Upper lobe of left lung (tissue), 6 donors: Measurements from ENCODE around the gene ADCY4. TPM values are rescaled to one million over a fixed set of nuclear protein-coding genes. Genes with fewer than 3 reads are reported as not detected.
A peak's percentile ranks its signal among the peaks of the same experiment; 100 is the strongest.

Source experiments
- ATAC-seq, 2 donors: fragments of 200-7000 bp; cut with Tn5 transposase; one replicate each; pipeline ENCODE4 v1.9.1; 2022; ENCODE audit warnings: mild to moderate bottlenecking in 2 of 2, moderate library complexity in 2 of 2; ENCODE audit not compliant: low FRiP score in 2 of 2
- DNase-seq, 2 donors: peaks; one replicate each; pipeline ENCODE4 v3.0.0-alpha.2; 2019 to 2020
- H3K27ac ChIP-seq, 4 donors: fragments of 200-600 bp; sonication (generic); one replicate each; pipeline ENCODE4 v1.5.1; 2016 to 2019
- H3K27me3 ChIP-seq, 4 donors: fragments of 200-600 bp; sonication (generic); one replicate each; pipeline ENCODE4 v1.5.1; 2017 to 2019
- H3K36me3 ChIP-seq, 4 donors: fragments of 200-600 bp; sonication (generic); one replicate each; pipeline ENCODE4 v1.5.1; 2016 to 2019
- H3K4me1 ChIP-seq, 4 donors: fragments of 200-600 bp; sonication (generic); one replicate each; pipeline ENCODE4 v1.5.1; 2018 to 2019
- H3K4me3 ChIP-seq, 4 donors: fragments of 200-600 bp; sonication (generic); one replicate each; pipeline ENCODE4 v1.5.1; 2017 to 2019; ENCODE audit warnings: mild to moderate bottlenecking in 2 of 4, moderate library complexity in 1 of 4
- H3K9me3 ChIP-seq, 4 donors: fragments of 200-600 bp; sonication (generic); one replicate each; pipeline ENCODE4 v1.5.1; 2018 to 2019
- EP300 ChIP-seq, 4 donors: sonication (generic); formaldehyde crosslinking; IDR thresholded peaks; one replicate each; pipeline ENCODE4 v1.5.1; 2017; ENCODE audit warnings: antibody characterized with exemption in 4 of 4, control low read depth in 2 of 4
- POLR2A ChIP-seq, 4 donors: fragments of 450-650 bp; IDR thresholded peaks; one replicate each; pipeline ENCODE4 v1.5.1; 2016 to 2017; ENCODE audit warnings: antibody characterized with exemption in 4 of 4, mild to moderate bottlenecking in 2 of 4
- POLR2AphosphoS5 ChIP-seq, 2 donors: sonication (generic); formaldehyde crosslinking; IDR thresholded peaks; one replicate each; pipeline ENCODE4 v1.5.1; 2017; ENCODE audit warnings: antibody characterized with exemption in 2 of 2
- WGBS, 2 donors: methylation state at CpG; one replicate each; pipeline ENCODE4 v1.1.5; 2017 to 2018; 5-methylcytosine and 5-hydroxymethylcytosine counted together
- total RNA-seq, 6 donors: library from RNA; depleted of rRNA in 4 of 6; stranded (reverse); fragments of >200 nt in 4 of 6; gene quantifications; one replicate each; pipeline versions ENCODE4 v1.1.0 to v1.2.1, GENCODE V29; 2016 to 2021
- TF ChIP-seq, protein P1 (sequence below), 6 experiments: fragments of 450-650 bp in 4 of 6; fragments of 200-600 bp in 2 of 6; sonication (generic) in 2 of 6; IDR thresholded peaks; one replicate each; pipeline ENCODE4 v1.5.1; 2016 to 2019; ENCODE audit warnings: antibody characterized with exemption in 6 of 6
- donor health status: DM: no; HTN: no; CAD: no; lungs with moderate emphysema.
- donor health status: DM: no; HTN: yes; CAD: no; lungs with severe emphysema.

ADCY4 gene
- total RNA-seq, 6 donors from 2014 or later: 22.4 to 159 (median 43.7) TPM

DNA sequence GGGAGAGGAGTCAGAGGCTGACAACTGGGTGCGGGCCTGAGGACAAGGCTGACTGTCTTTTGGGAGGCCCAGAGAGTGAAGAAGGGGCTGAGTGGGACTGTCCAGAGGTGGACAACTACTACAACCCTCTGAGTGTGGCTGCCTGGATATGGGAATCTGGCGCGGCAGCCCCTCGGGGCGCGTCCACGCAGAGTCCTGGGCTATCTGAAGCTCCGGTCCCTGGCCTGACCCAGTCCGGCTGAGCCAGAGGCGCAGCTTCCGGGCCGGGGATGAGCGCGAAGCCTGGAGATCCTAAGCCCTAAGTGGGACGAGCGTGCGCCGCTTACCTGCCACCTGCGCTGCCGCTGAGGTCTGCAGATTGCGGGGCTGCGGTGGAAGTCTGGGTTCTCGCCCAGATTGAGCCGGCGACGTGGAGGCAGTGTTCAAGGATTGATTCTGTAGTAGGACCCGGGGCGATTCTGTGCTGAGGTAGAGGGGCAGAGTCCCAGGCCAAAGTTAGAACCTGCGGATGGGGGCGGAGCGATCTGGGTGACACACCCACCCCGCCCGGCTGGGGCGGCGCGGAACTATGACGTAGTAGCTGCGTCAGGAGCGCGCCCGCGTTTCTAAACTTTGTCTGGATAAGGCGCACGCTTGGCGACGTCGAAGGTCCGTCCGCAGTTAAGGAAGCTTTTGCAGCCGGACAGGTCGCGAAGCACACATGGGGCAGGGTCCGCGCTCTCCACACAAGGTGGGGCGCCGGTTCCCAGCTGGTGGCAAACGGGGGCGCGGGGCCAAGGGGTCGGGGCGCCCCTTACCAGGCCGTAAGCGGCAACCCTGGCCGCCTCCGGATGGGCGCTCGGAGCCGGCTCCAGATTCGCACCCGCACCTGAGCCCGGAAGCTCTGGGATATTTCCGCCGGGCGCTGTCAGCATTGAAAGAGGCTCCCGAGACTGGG is 35.3 kb downstream of the ADCY4 start, which contains the start of the genes DHRS1 and NOP9:
DHRS1 (minus strand) TSS at position 526 of the 937 bp plus-strand sequence. CDS start 674 bp downstream, outside the sequence.
NOP9 (plus strand) TSS at position 596 of the 937 bp plus-strand sequence; CDS start at position 701, 105 bp downstream.
- H3K4me1 ChIP-seq: peaks cover 29 to 48% (median 34%) of the 10 kb centered on the region in 4 donors
- DNase-seq (peak; percentile 93 to 99), ATAC-seq (peak; percentile 94 to 95)
- TF ChIP-seq POLR2AphosphoS5 (IDR thresholded peaks at IDR 0.05) (peak; percentile 92 to 94), EP300 (IDR thresholded peaks at IDR 0.05) (peak in 1 of 4 donors; percentile 30), POLR2A (IDR thresholded peaks at IDR 0.05) (peak in 3 of 4 donors; percentile 23 to 75 (median 72))
- TF ChIP-seq, protein P1, sequence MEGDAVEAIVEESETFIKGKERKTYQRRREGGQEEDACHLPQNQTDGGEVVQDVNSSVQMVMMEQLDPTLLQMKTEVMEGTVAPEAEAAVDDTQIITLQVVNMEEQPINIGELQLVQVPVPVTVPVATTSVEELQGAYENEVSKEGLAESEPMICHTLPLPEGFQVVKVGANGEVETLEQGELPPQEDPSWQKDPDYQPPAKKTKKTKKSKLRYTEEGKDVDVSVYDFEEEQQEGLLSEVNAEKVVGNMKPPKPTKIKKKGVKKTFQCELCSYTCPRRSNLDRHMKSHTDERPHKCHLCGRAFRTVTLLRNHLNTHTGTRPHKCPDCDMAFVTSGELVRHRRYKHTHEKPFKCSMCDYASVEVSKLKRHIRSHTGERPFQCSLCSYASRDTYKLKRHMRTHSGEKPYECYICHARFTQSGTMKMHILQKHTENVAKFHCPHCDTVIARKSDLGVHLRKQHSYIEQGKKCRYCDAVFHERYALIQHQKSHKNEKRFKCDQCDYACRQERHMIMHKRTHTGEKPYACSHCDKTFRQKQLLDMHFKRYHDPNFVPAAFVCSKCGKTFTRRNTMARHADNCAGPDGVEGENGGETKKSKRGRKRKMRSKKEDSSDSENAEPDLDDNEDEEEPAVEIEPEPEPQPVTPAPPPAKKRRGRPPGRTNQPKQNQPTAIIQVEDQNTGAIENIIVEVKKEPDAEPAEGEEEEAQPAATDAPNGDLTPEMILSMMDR (IDR thresholded peaks at IDR 0.05): peak in 1 of 6 experiments; percentile 9
- H3K4me3 ChIP-seq: peak within 1 kb of the TSS; percentile 68 to 95 (median 79)
- 1 to 8% methylated on average over 6 to 46 of the region's 75 CpGs for WGBS, 2 donors
- H3K9me3 ChIP-seq: no peaks in the 10 kb centered on the region
- H3K27me3 ChIP-seq: no peaks in the 10 kb centered on the region
- peak within 1 kb of the TSS; percentile 77 to 92 (median 90) for H3K27ac ChIP-seq
- H3K36me3 ChIP-seq: peaks cover 17 to 53% (median 40%) of the 10 kb centered on the region in 4 donors

DNA sequence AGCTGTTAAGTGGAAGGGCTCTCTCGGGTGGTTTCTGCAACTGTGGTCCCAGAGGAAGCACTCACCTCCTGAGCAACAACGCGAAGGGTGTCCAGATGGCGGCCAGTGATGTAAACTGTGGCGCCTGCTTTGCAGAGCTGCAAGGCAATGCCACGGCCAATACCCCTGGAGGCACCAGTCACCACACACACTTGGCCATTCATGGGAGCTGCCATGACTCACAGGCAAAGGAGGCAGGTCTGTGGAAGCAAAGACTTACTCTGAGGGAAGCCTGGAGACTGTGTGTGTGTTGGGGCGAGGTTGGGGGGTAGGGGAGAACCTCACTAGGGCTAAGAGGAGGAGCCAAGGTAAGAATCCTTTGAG is 36.0 kb downstream of the ADCY4 start:
- Histone ChIP-seq H3K4me3 (peak overlapping the region in 3 of 4 donors; percentile 78 to 95 (median 80)), H3K4me1 (peaks cover 29 to 48% (median 34%) of the 10 kb centered on the region in 4 donors), H3K27ac (peak overlapping the region; percentile 77 to 92 (median 90)), H3K27me3 (no peaks in the 10 kb centered on the region), H3K36me3 (peaks cover 12 to 50% (median 33%) of the 10 kb centered on the region in 4 donors), H3K9me3 (no peaks in the 10 kb centered on the region)
- WGBS, 2 donors: 39 to 45% methylated on average over 7 of the region's 7 CpGs
- ATAC-seq (peak; percentile 37 to 50), DNase-seq (no peak)
- TF ChIP-seq, protein P1 (IDR thresholded peaks at IDR 0.05): no peak
- TF ChIP-seq EP300 (IDR thresholded peaks at IDR 0.05) (no peak), POLR2A (IDR thresholded peaks at IDR 0.05) (no peak), POLR2AphosphoS5 (IDR thresholded peaks at IDR 0.05) (no peak)

DNA sequence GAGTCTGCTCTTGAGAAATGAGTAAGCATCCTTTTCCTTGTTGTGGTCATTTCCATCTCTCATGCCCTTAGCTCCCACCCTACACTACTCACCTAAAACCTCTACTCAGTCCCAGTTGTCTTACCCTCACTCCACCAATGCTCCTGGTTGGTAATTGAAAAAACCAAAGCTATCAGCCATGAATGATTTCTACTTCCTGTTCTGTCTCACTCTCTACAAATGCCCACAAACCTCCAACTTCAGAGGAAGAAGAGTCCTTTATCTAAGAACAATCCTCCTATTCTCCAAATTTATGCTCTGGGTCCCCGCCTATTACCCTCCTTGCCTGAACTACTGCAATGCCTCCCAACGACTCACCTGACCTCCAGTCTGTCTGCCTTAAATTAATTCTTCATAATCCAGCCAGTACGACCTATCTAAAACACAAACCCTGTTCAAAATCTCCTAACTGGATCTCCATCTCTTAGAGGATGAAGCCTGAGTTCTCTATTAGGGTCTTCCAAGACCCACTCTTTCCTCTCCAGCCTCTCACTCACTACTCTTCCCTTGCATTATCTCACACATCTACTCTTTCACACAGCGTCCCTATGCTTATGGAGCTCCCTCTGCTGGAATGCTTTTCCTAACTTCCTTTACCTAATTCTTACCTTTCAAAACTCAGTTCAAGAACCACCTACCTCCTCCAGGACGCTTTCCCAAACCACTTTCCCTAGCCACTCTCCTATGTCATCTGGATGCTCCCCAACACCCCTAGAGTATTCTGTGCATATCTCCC is 37.5 kb downstream of the ADCY4 start:
- WGBS, 2 donors: 48 to 51% methylated on average over 5 of the region's 5 CpGs
- ATAC-seq (no peak), DNase-seq (no peak)
- H3K4me1 ChIP-seq: peaks cover 29 to 48% (median 34%) of the 10 kb centered on the region in 4 donors
- no peaks in the 10 kb centered on the region for H3K9me3 ChIP-seq
- no peak overlapping the region for H3K4me3 ChIP-seq
- TF ChIP-seq EP300 (IDR thresholded peaks at IDR 0.05): no peak
- TF ChIP-seq, protein P1 (IDR thresholded peaks at IDR 0.05): peak in 3 of 6 experiments; percentile 41 to 45 (median 42)
- H3K27me3 ChIP-seq: no peaks in the 10 kb centered on the region
- peaks cover 5 to 50% (median 24%) of the 10 kb centered on the region in 4 donors for H3K36me3 ChIP-seq
- H3K27ac ChIP-seq: peak overlapping the region in 3 of 4 donors; percentile 39 to 67 (median 66)

DNA sequence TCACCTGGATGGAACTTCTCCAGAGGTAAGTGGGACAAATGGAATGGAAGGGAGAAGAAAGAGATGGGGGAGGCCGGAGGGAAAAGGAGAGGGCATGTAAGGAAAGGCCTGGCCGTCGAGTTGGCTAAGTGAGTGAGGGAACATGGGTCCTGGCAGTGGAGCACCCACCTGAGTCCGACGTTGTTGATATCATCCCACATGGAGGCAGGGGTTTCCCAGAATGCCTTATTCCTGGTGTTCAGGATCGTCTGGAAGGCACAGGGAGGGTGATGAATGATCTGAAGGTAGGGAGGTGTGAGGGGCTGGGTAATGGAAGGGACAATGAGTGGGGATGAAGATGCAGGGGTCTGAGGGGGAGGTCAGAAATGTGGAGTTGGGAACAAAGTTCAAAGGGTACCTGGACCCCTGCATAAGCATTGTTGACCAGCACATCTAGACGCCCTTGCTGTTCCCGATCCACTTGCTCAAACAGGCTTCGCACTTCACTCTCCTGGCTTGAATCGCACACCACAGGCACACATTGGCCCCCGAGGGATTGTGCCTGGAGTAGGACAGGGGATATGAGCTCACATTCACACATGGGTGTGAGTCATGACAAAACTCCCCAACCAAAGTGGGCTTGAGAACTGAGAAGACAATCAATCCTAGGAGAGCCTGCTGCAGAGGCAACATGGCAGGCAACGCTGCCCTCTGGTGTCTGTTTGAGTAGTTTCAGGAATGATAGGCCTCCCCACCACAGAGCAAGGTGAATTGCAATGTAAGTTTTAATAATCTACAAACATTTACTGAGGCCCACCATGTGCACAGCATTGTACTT is 38.3 kb downstream of the ADCY4 start:
- no peaks in the 10 kb centered on the region for H3K9me3 ChIP-seq
- no peaks in the 10 kb centered on the region for H3K27me3 ChIP-seq
- H3K36me3 ChIP-seq: peaks cover 2 to 50% (median 25%) of the 10 kb centered on the region in 4 donors
- TF ChIP-seq POLR2AphosphoS5 (IDR thresholded peaks at IDR 0.05): peak; percentile 40 to 68
- TF ChIP-seq, protein P1 (IDR thresholded peaks at IDR 0.05): peak; percentile 53 to 81 (median 68)
- TF ChIP-seq EP300 (IDR thresholded peaks at IDR 0.05): no peak
- TF ChIP-seq POLR2A (IDR thresholded peaks at IDR 0.05): no peak
- 63 to 74% methylated on average over 12 of the region's 12 CpGs for WGBS, 2 donors
- ATAC-seq (peak; percentile 74 to 84), DNase-seq (peak in 1 of 2 donors; percentile 76)
- H3K4me1 ChIP-seq: peaks cover 29 to 48% (median 34%) of the 10 kb centered on the region in 4 donors
- H3K4me3 ChIP-seq: no peak overlapping the region
- H3K27ac ChIP-seq: peak overlapping the region; percentile 28 to 67 (median 52)
